K562 (cell line): ENCODE results near the gene EXTL1. TPM values are rescaled to one million over a fixed set of nuclear protein-coding genes. Genes with fewer than 3 reads are reported as not detected.

ENCODE experiments used
- ATF1 ChIP-seq, 2 experiments: fragments of 450-650 bp in 1 of 2; IDR thresholded peaks; 2 replicates each; pipeline ENCODE4 v1.6.1; 2016; ENCODE audit warnings: missing compliant biosample characterization in 1 of 2, missing genetic modification characterization in 1 of 2
- BCOR ChIP-seq: fragments of 450-650 bp; IDR thresholded peaks from 2 replicates; pipeline ENCODE4 v1.6.1; 2016
- BHLHE40 ChIP-seq: IDR thresholded peaks from 2 replicates; pipeline ENCODE4 v1.6.1; 2011; ENCODE audit warnings: low read length, improper control_type of control experiment
- CEBPG ChIP-seq, 3 experiments: fragments of 200-800 bp in 1 of 3; sonication (Bioruptor generic) in 1 of 3; sonication (generic) in 1 of 3; formaldehyde crosslinking in 1 of 3; IDR thresholded peaks in 2 of 3; conservative IDR thresholded peaks in 1 of 3; 2 replicates each; pipeline versions ENCODE4 v1.6.1 to v1.8.0; 2016 to 2022; ENCODE audit warnings: missing compliant biosample characterization in 2 of 3, missing genetic modification characterization in 2 of 3, mild to moderate bottlenecking in 1 of 3, missing genetic modification reagents in 1 of 3
- DPF2 ChIP-seq: fragments of 450-650 bp; IDR thresholded peaks from 2 replicates; pipeline ENCODE4 v1.6.1; 2016
- ETV1 ChIP-seq: fragments of 450-650 bp; conservative IDR thresholded peaks from 2 replicates; pipeline ENCODE4 v1.6.1; 2016; ENCODE audit warnings: missing genetic modification characterization, control low read depth, low read depth, missing compliant biosample characterization
- MAFK ChIP-seq: IDR thresholded peaks from 2 replicates; pipeline ENCODE4 v1.6.1; 2011; ENCODE audit warnings: low read length, improper control_type of control experiment
- MEF2A ChIP-seq: IDR thresholded peaks from 2 replicates; pipeline ENCODE4 v1.6.1; 2011; ENCODE audit warnings: low read depth, mild to moderate bottlenecking, low read length, moderate library complexity; ENCODE audit not compliant: control insufficient read depth
- MTA3 ChIP-seq: fragments of 450-650 bp; formaldehyde crosslinking; IDR thresholded peaks from 2 replicates; pipeline ENCODE4 v1.6.1; 2017; ENCODE audit warnings: mild to moderate bottlenecking, borderline replicate concordance
- NFIC ChIP-seq: fragments of 450-650 bp; IDR thresholded peaks from 2 replicates; pipeline ENCODE4 v1.6.1; 2017; ENCODE audit warnings: mild to moderate bottlenecking, inconsistent platforms
- NR2C2 ChIP-seq, 2 experiments: fragments of 200-800 bp in 1 of 2; sonication (Bioruptor generic) in 1 of 2; sonication (generic) in 1 of 2; formaldehyde crosslinking in 1 of 2; IDR thresholded peaks; 2 replicates each; pipeline versions ENCODE4 v1.6.1 to v1.8.0; 2016 to 2022; ENCODE audit warnings: mild to moderate bottlenecking in 1 of 2, missing compliant biosample characterization in 1 of 2, missing genetic modification characterization in 1 of 2, missing genetic modification reagents in 1 of 2
- PHB2 ChIP-seq: fragments of 450-650 bp; IDR thresholded peaks from 2 replicates; pipeline ENCODE4 v1.6.1; 2017; ENCODE audit warnings: low read depth
- RCOR1 ChIP-seq, 2 experiments: IDR thresholded peaks; 2 replicates each; pipeline ENCODE4 v1.6.1; 2012; ENCODE audit warnings: low read depth in 2 of 2, low read length in 2 of 2, borderline replicate concordance in 1 of 2, improper control_type of control experiment in 1 of 2
- SMARCA4 ChIP-seq: fragments of 450-650 bp; IDR thresholded peaks from 2 replicates; pipeline ENCODE4 v1.6.1; 2016
- TAF1 ChIP-seq: IDR thresholded peaks from 2 replicates; pipeline ENCODE4 v1.6.1; 2011; ENCODE audit warnings: mild to moderate bottlenecking, low read length, moderate library complexity; ENCODE audit not compliant: insufficient read depth, control insufficient read depth, severe bottlenecking; ENCODE audit errors: extremely low read depth
- ZBTB7A ChIP-seq: IDR thresholded peaks from 2 replicates; pipeline ENCODE4 v1.6.1; 2011; ENCODE audit warnings: low read depth, mild to moderate bottlenecking, low read length, moderate library complexity, borderline replicate concordance; ENCODE audit not compliant: control insufficient read depth
- ZNF589 ChIP-seq: fragments of 200-800 bp; sonication (Bioruptor generic); IDR thresholded peaks from 2 replicates; pipeline ENCODE4 v1.6.1; 2016; ENCODE audit warnings: low read depth, missing genetic modification characterization, missing compliant biosample characterization
- polyA plus RNA-seq, 8 experiments: library from polyadenylated mRNA; depleted of rRNA in 4 of 8; stranded (reverse) in 5 of 8; unstranded in 3 of 8; fragments of >200 nt; fragmentation: Nextera tagmentation in 2 of 8; fragmentation: Illumina TruSeq in 1 of 8; extraction: Ambion mirVana in 2 of 8; extraction: Trizol in 1 of 8; gene quantifications; 2 replicates each; pipeline versions ENCODE4 v1.2.1 to v1.2.3, GENCODE V29; 2011 to 2014; ENCODE audit warnings: inconsistent platforms in 1 of 8, missing spikeins in 1 of 8
- total RNA-seq, 7 experiments: library from RNA; depleted of rRNA in 6 of 7; stranded (reverse); fragments of >200 nt in 6 of 7; fragmentation: Illumina TruSeq in 2 of 7; extraction: Trizol in 2 of 7; gene quantifications; 2 replicates each; pipeline versions ENCODE4 v1.2.1 to v1.2.3, GENCODE V29; 2011 to 2021; ENCODE audit warnings: low replicate concordance in 1 of 7
- TF ChIP-seq, protein P1 (sequence below): fragments of 450-650 bp; IDR thresholded peaks from 2 replicates; pipeline ENCODE4 v1.6.1; 2016; ENCODE audit warnings: antibody characterized with exemption
- TF ChIP-seq, protein P2 (sequence below): sonication (generic); formaldehyde crosslinking; IDR thresholded peaks from 2 replicates; pipeline ENCODE4 v1.9.0; 2022; ENCODE audit warnings: mild to moderate bottlenecking, missing genetic modification reagents
- TF ChIP-seq, protein P3 (sequence below), 2 experiments: fragments of 250-450 bp in 1 of 2; fragments of 450-650 bp in 1 of 2; sonication (Bioruptor Pico) in 1 of 2; IDR thresholded peaks; 2 replicates each; pipeline versions ENCODE4 v1.6.1 to v1.8.0; 2016 to 2021; ENCODE audit warnings: mild to moderate bottlenecking in 2 of 2, moderate library complexity in 2 of 2, missing compliant biosample characterization in 1 of 2, missing genetic modification characterization in 1 of 2
- TF ChIP-seq, protein P4 (sequence below): fragments of 250-450 bp; sonication (Bioruptor Pico); IDR thresholded peaks from 2 replicates; pipeline ENCODE4 v1.8.0; 2022; ENCODE audit warnings: moderate library complexity, mild to moderate bottlenecking, inconsistent platforms

Gene EXTL1
- total and polyA plus RNA-seq, 9 of the 15 experiments (the other 6 are each of a cell fraction or from before 2014, with no cell fraction given) = 0.04 to 0.23 (median 0.08) TPM; not detected in 3

DNA sequence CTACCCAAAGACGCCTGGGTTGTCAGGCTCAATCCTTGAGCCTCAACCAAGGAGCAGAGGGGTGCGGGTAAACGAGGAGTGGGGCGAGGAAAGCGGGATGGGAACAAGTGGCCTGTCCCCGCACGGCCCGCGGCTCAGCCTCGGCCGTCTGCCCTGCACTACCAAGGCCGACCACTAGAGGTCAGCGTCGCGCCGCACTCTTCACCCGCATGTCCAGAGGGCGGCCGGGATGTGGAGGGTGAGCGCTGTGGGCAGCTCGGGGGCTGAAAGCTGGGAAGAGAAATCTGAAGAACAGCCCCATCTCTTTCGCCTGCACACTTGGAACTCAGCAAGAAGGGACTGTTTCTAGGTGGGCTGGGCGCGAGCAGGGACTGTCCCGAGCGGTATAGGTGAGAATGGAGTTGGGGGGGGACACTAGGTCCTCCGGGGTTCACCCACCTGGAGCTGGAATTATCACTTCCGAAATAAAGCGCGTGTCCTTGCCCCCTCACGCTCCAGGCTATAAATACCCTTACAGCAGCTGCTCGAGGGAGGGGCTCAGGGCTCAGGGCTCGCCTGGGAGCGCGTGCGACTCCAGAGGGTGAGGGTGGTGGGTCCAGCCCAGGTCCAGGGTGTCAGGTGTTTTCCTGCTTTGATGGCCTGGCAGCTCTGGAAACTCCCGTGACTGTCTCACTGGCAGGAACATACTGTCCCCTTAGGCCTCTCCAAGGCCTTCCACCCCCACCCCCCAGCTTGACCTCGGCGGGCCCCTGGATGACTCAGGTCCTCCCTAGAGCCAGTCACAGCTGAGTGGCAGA is 14.6 kb downstream of the EXTL1 start (continued):
- peak; percentile 31; the same call in 1 of the 2 replicates for TF ChIP-seq CEBPG (CRISPR knock-in tag; IDR thresholded peaks at IDR 0.05)
- no peak for TF ChIP-seq CEBPG (tag; conservative IDR thresholded peaks at IDR 0.05 in 1 of 2, IDR thresholded peaks at IDR 0.05 in 1 of 2)
- TF ChIP-seq BCOR = no peak
- peak; percentile 14; the same call in 1 of the 2 replicates for TF ChIP-seq SMARCA4
- TF ChIP-seq ETV1 (tag) = 0 out of 2 replicates have a peak, but pooled peaks have one; percentile 7
- TF ChIP-seq RCOR1 (IDR thresholded peaks at IDR 0.05; ENCODE audit: borderline replicate concordance in 1 of 2, low read depth in 2 of 2, low read length in 2 of 2) = peak in 1 of 2 experiments; percentile 77; a peak in 2 of 4 replicates
- peak; percentile 46 for TF ChIP-seq BHLHE40
- no peak for TF ChIP-seq ZNF589 (CRISPR knock-in tag)
- TF ChIP-seq, protein P1, sequence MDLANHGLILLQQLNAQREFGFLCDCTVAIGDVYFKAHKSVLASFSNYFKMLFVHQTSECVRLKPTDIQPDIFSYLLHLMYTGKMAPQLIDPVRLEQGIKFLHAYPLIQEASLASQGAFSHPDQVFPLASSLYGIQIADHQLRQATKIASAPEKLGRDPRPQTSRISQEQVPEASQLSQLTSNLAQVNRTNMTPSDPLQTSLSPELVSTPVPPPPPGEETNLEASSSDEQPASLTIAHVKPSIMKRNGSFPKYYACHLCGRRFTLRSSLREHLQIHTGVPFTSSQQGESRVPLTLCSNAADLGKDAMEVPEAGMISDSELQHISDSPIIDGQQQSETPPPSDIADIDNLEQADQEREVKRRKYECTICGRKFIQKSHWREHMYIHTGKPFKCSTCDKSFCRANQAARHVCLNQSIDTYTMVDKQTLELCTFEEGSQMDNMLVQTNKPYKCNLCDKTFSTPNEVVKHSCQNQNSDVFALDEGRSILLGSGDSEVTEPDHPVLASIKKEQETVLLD = peak; percentile 50; the same call in 1 of the 2 replicates
- no peak for TF ChIP-seq ATF1 (CRISPR knock-in tag; IDR thresholded peaks at IDR 0.05)
- no peak for TF ChIP-seq ATF1 (tag; IDR thresholded peaks at IDR 0.05)
- no peak for TF ChIP-seq NFIC
- peak; percentile 23 for TF ChIP-seq TAF1
- TF ChIP-seq MEF2A = no peak
- TF ChIP-seq MAFK = 0 out of 2 replicates have a peak, but pooled peaks have one; percentile 30
- TF ChIP-seq PHB2 = no peak
- TF ChIP-seq MTA3 = peak; percentile 55; the same call in 1 of the 2 replicates
- TF ChIP-seq DPF2 = peak; percentile 54
- peak; percentile 86 for TF ChIP-seq ZBTB7A
- TF ChIP-seq NR2C2 (CRISPR knock-in tag; IDR thresholded peaks at IDR 0.05) = no peak
- TF ChIP-seq NR2C2 (tag; IDR thresholded peaks at IDR 0.05) = peak; percentile 31; the same call in 1 of the 2 replicates
- TF ChIP-seq, protein P2, sequence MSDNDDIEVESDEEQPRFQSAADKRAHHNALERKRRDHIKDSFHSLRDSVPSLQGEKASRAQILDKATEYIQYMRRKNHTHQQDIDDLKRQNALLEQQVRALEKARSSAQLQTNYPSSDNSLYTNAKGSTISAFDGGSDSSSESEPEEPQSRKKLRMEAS (CRISPR knock-in tag) = peak; percentile 65
- TF ChIP-seq, protein P3, sequence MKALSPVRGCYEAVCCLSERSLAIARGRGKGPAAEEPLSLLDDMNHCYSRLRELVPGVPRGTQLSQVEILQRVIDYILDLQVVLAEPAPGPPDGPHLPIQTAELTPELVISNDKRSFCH (CRISPR knock-in tag; IDR thresholded peaks at IDR 0.05) = no peak
- TF ChIP-seq, protein P3 (tag; IDR thresholded peaks at IDR 0.05) = peak; percentile 21; the same call in 1 of the 2 replicates
- TF ChIP-seq, protein P4, sequence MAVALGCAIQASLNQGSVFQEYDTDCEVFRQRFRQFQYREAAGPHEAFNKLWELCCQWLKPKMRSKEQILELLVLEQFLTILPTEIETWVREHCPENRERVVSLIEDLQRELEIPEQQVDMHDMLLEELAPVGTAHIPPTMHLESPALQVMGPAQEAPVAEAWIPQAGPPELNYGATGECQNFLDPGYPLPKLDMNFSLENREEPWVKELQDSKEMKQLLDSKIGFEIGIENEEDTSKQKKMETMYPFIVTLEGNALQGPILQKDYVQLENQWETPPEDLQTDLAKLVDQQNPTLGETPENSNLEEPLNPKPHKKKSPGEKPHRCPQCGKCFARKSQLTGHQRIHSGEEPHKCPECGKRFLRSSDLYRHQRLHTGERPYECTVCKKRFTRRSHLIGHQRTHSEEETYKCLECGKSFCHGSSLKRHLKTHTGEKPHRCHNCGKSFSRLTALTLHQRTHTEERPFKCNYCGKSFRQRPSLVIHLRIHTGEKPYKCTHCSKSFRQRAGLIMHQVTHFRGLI (CRISPR knock-in tag) = no peak
